Ovary (tissue), 9 donors: ENCODE data around the gene LEMD3. TPM values are rescaled to one million over a fixed set of nuclear protein-coding genes. Genes with fewer than 3 reads are reported as not detected.

ENCODE experiments used
- DNase-seq, 5 donors: peaks; one replicate each; pipeline ENCODE4 v3.0.0-alpha.2; 2019 to 2020
- H3K27ac ChIP-seq, 2 donors: fragments of 200-600 bp; one replicate each; pipeline versions ENCODE4 v1.5.1 to v1.8.0; 2019 to 2022
- H3K27me3 ChIP-seq: fragments of 200-600 bp; one replicate; pipeline ENCODE4 v1.8.0; 2022
- H3K36me3 ChIP-seq: fragments of 200-600 bp; sonication (generic); one replicate; pipeline ENCODE4 v1.5.1; 2019
- H3K4me1 ChIP-seq: one replicate; pipeline ENCODE4 v1.8.1; 2013; ENCODE audit warnings: mild to moderate bottlenecking, moderate library complexity; ENCODE audit not compliant: insufficient read depth
- H3K4me3 ChIP-seq: fragments of 200-600 bp; sonication (generic); one replicate; pipeline ENCODE4 v1.5.1; 2017
- H3K9me3 ChIP-seq, 2 donors: fragments of 200-600 bp in 1 of 2; sonication (generic) in 1 of 2; one replicate each; pipeline versions ENCODE4 v1.5.1 to v1.8.1; 2013 to 2019; ENCODE audit warnings: mild to moderate bottlenecking in 1 of 2, moderate library complexity in 1 of 2
- EP300 ChIP-seq: sonication (generic); formaldehyde crosslinking; IDR thresholded peaks from one replicate; pipeline ENCODE4 v1.6.1; 2017; ENCODE audit warnings: antibody characterized with exemption
- POLR2A ChIP-seq: fragments of 450-650 bp; IDR thresholded peaks from one replicate; pipeline ENCODE4 v1.6.1; 2017; ENCODE audit warnings: antibody characterized with exemption, mild to moderate bottlenecking, moderate library complexity
- WGBS, 3 donors: extraction: QIAGEN DNeasy Blood & Tissue Kit in 1 of 3; methylation state at CpG; one replicate each; pipeline versions ENCODE4 v1.1.5 to v1.1.7; 2013 to 2017; 5-methylcytosine and 5-hydroxymethylcytosine counted together
- intact Hi-C, 4 donors: fragments of 100-400 bp; cut with DNase I; formaldehyde crosslinking; loops; one replicate each; pipeline versions ENCODE4 v1.11.0 to v1.15.1; 2022 to 2023
- polyA plus RNA-seq, 2 donors: library from polyadenylated mRNA; stranded (reverse); fragments of 200-250 nt in 1 of 2; fragments of 350-450 nt in 1 of 2; fragmentation: Illumina TruSeq in 1 of 2; extraction: RNeasy Lipid Tissue Mini Kit (QIAGEN cat#74804) in 1 of 2; gene quantifications; one replicate each; pipeline ENCODE4 v1.2.3, GENCODE V29; 2013 to 2014
- total RNA-seq, 7 donors: library from RNA; depleted of rRNA in 2 of 7; stranded (reverse); fragments of >200 nt in 2 of 7; fragmentation: NEBNext Ultra II Directional in 3 of 7; extraction: Animal tissue kit (Norgen Biotek cat#: 25700) in 3 of 7; gene quantifications; one replicate each; pipeline versions ENCODE4 v1.1.0 to v1.2.4, GENCODE V29; 2016 to 2023
- TF ChIP-seq, protein P1 (sequence below), 3 donors: fragments of 450-650 bp in 2 of 3; fragments of 200-600 bp in 1 of 3; IDR thresholded peaks; one replicate each; pipeline versions ENCODE4 v1.5.1 to v1.8.0; 2016 to 2022; ENCODE audit warnings: antibody characterized with exemption in 3 of 3, mild to moderate bottlenecking in 1 of 3
- donor health status: DM: no; HTN: no; CAD: no; lungs with moderate emphysema.
- donor health status: DM: no; HTN: no; CAD: no.
- donor health status: Bipolar disorder and iron deficiency.
- donor health status: DM: yes; HTN: yes; CAD: no.
- donor health status: DM: no; HTN: no; CAD: no.
- donor health status: DM: yes; HTN: yes; CAD: no.

Gene LEMD3
- total and polyA plus RNA-seq, 9 donors: 11.4 to 34.8 (median 28.3) TPM

DNA sequence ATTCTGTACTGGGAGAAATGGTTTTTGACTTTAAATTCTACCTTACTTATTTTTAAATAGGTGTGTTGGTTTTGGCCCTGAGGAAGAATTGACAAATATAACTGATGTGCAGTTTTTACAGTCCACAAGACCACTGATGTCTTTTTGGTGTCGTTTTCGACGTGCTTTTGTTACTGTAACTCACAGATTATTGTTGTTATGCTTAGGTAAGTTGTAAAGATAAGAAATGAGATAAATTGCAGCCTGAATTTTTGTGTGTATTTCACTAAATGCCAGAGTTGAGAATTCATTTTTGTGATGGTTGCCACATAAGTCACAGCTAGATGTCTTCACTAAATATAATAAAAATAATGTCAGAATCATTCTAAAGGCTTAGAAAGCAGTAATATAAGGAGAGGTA lies 69.2 kb downstream of the LEMD3 start:
- H3K4me1 ChIP-seq: no peaks in the 10 kb centered on the region
- no peaks in the 10 kb centered on the region for H3K27me3 ChIP-seq
- H3K36me3 ChIP-seq: no peaks in the 10 kb centered on the region
- WGBS, 3 donors: 88 to 92% (median 89%) methylated on average over 3 of the region's 3 CpGs
- H3K9me3 ChIP-seq: no peaks in the 10 kb centered on the region
- H3K27ac ChIP-seq: no peak overlapping the region
- no peak for DNase-seq
- intact Hi-C loops: no loop called here
- H3K4me3 ChIP-seq: no peak overlapping the region
- TF ChIP-seq, protein P1, sequence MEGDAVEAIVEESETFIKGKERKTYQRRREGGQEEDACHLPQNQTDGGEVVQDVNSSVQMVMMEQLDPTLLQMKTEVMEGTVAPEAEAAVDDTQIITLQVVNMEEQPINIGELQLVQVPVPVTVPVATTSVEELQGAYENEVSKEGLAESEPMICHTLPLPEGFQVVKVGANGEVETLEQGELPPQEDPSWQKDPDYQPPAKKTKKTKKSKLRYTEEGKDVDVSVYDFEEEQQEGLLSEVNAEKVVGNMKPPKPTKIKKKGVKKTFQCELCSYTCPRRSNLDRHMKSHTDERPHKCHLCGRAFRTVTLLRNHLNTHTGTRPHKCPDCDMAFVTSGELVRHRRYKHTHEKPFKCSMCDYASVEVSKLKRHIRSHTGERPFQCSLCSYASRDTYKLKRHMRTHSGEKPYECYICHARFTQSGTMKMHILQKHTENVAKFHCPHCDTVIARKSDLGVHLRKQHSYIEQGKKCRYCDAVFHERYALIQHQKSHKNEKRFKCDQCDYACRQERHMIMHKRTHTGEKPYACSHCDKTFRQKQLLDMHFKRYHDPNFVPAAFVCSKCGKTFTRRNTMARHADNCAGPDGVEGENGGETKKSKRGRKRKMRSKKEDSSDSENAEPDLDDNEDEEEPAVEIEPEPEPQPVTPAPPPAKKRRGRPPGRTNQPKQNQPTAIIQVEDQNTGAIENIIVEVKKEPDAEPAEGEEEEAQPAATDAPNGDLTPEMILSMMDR (IDR thresholded peaks at IDR 0.05): no peak
- TF ChIP-seq POLR2A (no peak), EP300 (no peak)

DNA sequence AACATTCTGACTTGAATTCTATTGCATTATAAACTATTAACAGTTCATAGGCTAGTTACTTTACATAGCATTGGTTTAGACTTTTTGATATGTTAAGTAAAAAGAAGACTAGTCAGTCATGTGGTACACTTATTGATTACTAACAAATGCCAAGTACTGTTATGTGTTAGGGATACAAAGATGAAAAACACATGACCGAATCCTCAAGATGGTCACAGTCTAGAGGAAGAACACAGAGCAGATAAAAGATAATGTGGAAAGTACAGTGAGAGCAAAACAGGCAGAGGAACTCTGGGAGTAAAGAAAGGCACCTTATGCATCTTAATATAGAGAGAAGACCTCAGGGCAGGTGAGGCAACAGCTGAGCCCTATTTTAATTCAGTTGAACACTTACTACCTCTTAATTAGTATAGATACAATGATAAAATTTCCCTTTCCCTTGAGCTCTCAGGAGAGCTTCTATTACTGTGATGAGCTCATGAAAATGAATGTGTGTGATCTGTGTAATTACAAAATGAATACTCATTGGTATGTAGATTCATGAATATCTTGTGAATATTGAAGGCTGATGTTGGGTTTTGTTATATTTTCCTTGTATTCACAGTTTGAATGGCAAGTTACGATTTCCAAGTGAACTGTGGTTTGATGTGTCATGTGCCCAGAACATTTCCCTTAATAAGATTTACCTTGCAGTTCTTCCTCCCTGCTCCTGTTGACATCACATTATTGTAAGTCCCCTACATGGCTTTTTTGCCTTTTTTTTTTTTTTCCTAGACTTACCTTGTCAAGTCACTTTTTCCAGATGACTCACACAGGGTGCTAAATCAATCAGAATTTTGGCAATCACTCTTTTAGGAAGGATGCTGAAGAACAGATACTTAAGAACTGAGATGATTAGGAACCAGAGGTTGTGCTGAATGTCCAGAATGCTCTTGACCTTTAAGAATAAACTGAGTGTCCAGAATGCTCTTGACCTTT lies 79.6 kb downstream of the LEMD3 start:
- Histone ChIP-seq H3K36me3 (no peaks in the 10 kb centered on the region), H3K27ac (no peak overlapping the region), H3K4me1 (no peaks in the 10 kb centered on the region), H3K9me3 (no peaks in the 10 kb centered on the region), H3K4me3 (no peak overlapping the region), H3K27me3 (no peaks in the 10 kb centered on the region)
- intact Hi-C loops: no loop called here
- TF ChIP-seq POLR2A (no peak), EP300 (no peak)
- TF ChIP-seq, protein P1 (IDR thresholded peaks at IDR 0.05): no peak
- 90 to 95% (median 95%) methylated on average over 2 of the region's 2 CpGs for WGBS, 3 donors
- DNase-seq: no peak

DNA sequence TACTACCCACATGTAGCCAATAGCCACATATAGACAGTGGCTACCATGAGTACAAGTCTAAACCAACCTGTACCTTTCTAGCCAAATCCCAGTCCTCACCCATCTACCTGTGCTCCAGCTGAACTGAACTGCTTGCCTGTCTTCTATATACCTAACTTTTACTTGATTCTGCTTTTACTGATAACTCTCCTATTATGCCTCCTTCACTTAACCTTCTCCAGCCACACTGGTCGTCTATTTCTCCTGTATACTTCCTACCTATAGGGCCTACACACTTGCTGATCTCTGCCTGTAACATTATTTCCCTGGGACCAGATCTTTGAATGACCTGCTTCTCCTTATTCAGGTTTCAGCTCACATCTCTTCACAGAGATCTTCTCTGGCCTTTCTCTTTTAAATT lies 83.1 kb downstream of the LEMD3 start:
- no peak for DNase-seq
- 57 to 70% (median 67%) methylated on average over 1 of the region's 1 CpG for WGBS, 3 donors
- Histone ChIP-seq H3K36me3 (no peaks in the 10 kb centered on the region), H3K27ac (no peak overlapping the region), H3K4me3 (no peak overlapping the region), H3K9me3 (no peaks in the 10 kb centered on the region), H3K4me1 (no peaks in the 10 kb centered on the region), H3K27me3 (no peaks in the 10 kb centered on the region)
- TF ChIP-seq, protein P1 (IDR thresholded peaks at IDR 0.05): no peak
- no peak for TF ChIP-seq POLR2A
- no peak for TF ChIP-seq EP300
- intact Hi-C loops: no loop called here

DNA sequence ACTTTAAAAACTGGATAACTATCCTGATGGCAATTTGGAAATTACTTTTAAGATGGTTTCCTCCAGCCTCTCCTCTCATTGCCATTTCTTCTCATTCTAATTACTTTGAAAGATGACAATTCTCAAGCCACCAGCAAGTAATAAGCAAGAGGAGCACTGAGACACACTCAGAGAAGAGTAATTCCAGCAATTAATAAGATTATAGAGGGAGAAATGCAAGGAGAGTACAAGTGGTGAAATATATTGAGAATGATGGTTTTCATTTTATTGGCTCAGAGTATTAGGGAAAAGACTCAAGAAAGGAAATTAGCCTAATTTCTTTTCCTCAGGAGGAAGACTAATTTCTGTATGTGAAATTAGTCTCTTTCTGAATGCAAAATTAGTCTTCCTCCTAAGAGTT lies 88.6 kb downstream of the LEMD3 start:
- Histone ChIP-seq H3K9me3 (no peaks in the 10 kb centered on the region), H3K27me3 (no peaks in the 10 kb centered on the region), H3K36me3 (no peaks in the 10 kb centered on the region), H3K27ac (no peak overlapping the region), H3K4me3 (no peak overlapping the region), H3K4me1 (no peaks in the 10 kb centered on the region)
- TF ChIP-seq EP300 (no peak), POLR2A (no peak)
- TF ChIP-seq, protein P1 (IDR thresholded peaks at IDR 0.05): no peak
- intact Hi-C loops: no loop called here
- no peak for DNase-seq
